ENCODE measurements around the gene SPRED2.

SPRED2 gene

DNA sequence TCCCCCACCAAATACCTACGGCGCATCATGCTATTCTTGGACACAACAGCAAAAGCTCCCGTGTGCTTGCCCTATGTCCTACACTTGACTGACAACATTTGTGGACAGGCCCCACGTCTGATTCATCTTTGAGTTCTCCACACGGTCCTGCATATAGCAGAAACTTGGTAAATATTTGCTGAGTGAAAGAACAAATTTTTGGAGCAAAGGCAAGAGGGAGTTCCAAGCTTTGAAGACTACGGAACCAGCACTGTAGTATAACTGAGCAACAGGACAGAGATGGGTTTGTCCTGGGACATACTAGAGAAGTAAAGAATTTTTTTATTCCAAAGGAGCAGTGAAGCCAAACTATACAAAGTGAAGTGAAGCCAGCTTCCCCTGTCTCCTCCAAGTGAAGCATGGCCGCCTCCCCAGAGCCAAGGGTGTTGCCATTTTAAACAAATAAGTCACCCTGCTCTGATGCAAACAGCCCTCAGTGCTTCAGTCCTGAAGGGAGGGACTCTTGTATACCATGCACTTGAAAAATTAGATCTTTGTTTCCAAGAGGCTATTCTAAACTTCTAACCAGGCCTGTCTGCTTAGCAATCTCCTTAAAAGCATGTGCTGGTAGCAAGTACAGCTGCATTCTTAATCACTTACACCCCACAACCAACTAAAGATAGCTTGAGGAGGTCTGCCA lies 35.9 kb downstream of the SPRED2 start:
- peak; percentile 24 for DNase-seq (ENCODE audit: low read depth, low spot score)
- TF ChIP-seq, protein P1, sequence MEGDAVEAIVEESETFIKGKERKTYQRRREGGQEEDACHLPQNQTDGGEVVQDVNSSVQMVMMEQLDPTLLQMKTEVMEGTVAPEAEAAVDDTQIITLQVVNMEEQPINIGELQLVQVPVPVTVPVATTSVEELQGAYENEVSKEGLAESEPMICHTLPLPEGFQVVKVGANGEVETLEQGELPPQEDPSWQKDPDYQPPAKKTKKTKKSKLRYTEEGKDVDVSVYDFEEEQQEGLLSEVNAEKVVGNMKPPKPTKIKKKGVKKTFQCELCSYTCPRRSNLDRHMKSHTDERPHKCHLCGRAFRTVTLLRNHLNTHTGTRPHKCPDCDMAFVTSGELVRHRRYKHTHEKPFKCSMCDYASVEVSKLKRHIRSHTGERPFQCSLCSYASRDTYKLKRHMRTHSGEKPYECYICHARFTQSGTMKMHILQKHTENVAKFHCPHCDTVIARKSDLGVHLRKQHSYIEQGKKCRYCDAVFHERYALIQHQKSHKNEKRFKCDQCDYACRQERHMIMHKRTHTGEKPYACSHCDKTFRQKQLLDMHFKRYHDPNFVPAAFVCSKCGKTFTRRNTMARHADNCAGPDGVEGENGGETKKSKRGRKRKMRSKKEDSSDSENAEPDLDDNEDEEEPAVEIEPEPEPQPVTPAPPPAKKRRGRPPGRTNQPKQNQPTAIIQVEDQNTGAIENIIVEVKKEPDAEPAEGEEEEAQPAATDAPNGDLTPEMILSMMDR (IDR thresholded peaks at IDR 0.05; ENCODE audit: insufficient read depth, low read length, missing control alignments): no peak
- POLR2A ChIA-PET: no interaction called here
- no peak overlapping the region for H3K4me3 ChIP-seq (ENCODE audit: low read depth, low read length)
- CTCF ChIA-PET: interaction anchor here (1.4 kb wide), 1 partner anchor 132 kb away, joined by 3 read pairs; no protein-coding TSS in a partner anchor

DNA sequence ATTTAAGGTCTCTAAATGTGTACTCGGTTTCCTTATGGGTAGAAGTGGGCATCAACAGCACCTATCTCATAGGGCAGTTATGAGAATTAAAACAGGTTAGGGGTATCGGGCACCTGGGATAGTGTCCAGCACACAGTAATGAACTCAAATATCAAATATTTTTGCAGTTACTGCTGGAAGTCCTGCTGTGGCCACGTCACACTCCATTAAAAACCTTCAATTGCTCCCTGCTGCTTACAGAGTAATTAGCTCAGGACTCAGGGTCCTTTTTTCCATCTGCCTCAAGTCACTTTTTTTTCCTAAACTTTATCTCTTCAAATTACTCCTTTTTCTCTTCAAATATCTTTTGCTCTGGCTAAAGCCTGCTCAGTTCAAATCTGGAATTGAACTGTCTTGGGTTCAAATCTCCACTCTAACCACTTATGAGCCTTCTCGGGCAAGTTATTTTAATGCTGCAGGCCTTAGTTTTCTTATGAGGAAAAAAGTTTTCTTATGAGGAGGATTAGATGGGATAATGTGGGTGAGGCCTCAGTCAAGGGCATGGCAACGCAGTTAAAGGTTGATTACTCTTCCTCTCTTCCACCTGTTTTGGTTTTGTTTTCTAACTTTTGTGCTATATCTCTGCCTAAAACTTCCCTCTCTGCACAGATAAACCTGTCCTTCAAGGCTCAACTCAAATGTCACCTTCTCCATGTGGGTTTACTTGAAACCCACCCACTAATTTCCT lies 36.6 kb downstream of the SPRED2 start:
- H3K4me3 ChIP-seq (ENCODE audit: low read depth, low read length): no peak overlapping the region
- DNase-seq (ENCODE audit: low read depth, low spot score): no peak
- TF ChIP-seq, protein P1 (IDR thresholded peaks at IDR 0.05; ENCODE audit: insufficient read depth, low read length, missing control alignments): no peak
- ChIA-PET POLR2A (no interaction called here), CTCF (interaction anchor here (1.4 kb wide), 1 partner anchor 131 kb away, joined by 3 read pairs; no protein-coding TSS in a partner anchor)

DNA sequence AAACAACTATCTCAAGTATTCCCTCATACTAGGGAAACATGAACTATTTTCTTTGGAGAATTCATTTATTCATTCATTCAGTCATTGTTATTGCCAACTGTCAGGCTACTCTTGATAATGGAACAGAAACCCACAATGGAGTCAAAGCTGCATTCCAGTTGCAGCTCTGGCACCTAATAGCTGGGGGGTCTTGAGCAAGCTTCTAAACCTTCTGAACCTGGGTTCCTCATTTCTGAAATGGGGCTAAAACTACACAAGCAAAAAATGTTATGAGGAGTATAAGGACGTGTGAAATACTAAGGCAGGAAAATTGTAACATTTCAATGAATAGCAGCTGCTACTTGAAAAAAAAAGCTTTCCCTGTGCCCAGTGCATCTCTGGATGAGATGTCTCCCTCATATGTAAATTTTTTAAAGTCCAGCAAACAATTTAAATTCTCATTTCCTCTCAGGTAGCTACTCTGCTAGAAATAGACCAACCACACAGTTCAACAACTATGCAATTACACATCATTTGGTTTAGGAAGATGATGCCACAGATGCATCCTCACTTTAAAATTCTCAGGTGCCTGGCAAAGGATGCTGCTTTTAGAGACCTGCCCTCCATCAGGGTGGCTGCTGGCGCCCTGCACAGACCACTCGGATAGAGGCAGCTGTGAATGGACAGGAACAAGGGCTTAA lies 38.5 kb downstream of the SPRED2 start:
- no peak for DNase-seq (ENCODE audit: low read depth, low spot score)
- no peak overlapping the region for H3K4me3 ChIP-seq (ENCODE audit: low read depth, low read length)
- TF ChIP-seq, protein P1 (IDR thresholded peaks at IDR 0.05; ENCODE audit: insufficient read depth, low read length, missing control alignments): no peak
- CTCF ChIA-PET: interaction anchor here (1.4 to 1.6 kb wide), 2 partner anchors 11 to 129 kb away, joined by 3 to 5 read pairs; no protein-coding TSS in a partner anchor
- POLR2A ChIA-PET: no interaction called here

DNA sequence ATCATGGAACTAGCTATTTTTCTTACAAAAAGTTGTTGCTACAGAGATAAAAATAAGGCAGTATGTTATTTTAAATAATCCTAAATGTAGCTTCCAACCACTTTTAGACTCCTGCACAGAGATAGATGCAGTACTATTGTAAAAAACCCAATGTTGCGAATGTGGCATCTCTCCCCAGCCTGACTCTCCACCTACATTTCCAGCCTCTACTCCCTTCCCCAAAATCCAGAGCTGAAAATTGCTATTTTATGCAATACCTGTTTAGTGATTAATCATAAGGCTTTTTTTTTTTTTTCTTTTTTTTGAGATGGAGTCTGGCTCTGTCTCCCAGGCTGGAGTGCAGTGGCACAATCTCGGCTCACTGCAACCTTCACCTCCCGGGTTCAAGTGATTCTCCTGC lies 39.4 kb downstream of the SPRED2 start:
- TF ChIP-seq, protein P1 (IDR thresholded peaks at IDR 0.05; ENCODE audit: insufficient read depth, low read length, missing control alignments): no peak
- CTCF ChIA-PET: interaction anchor here (1.4 to 1.6 kb wide), 2 partner anchors 10 to 128 kb away, joined by 3 to 5 read pairs; no protein-coding TSS in a partner anchor
- POLR2A ChIA-PET: no interaction called here
- no peak overlapping the region for H3K4me3 ChIP-seq (ENCODE audit: low read depth, low read length)
- DNase-seq (ENCODE audit: low read depth, low spot score): no peak

DNA sequence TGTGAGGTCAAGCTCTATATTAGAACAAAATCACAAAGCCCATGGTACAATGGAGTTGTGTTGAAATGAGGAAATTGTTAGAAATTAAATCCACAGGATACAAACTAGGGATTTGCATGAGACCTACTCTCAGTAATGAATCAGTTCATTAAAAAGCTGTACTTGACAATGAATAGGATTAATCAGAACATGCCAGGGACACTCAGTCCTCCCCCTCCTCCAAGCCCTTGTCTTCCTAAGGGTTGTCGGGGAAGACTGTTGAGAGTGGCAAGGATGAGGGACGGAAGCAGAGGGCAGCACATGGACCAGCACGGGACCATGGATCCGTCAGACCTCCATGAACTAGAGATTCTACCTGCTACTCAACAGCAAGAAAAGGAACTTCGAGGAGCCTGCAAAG lies 39.8 kb downstream of the SPRED2 start:
- no peak overlapping the region for H3K4me3 ChIP-seq (ENCODE audit: low read depth, low read length)
- ChIA-PET POLR2A (no interaction called here), CTCF (interaction anchor here (1.6 kb wide), 1 partner anchor 9 kb away, joined by 3 read pairs; no protein-coding TSS in a partner anchor)
- DNase-seq (ENCODE audit: low read depth, low spot score): no peak
- TF ChIP-seq, protein P1 (IDR thresholded peaks at IDR 0.05; ENCODE audit: insufficient read depth, low read length, missing control alignments): no peak

- no peak for DNase-seq (ENCODE audit: low read depth, low spot score)
- POLR2A ChIA-PET: no interaction called here
- no peak overlapping the region for H3K4me3 ChIP-seq (ENCODE audit: low read depth, low read length)
- CTCF ChIA-PET: interaction anchor here (1.2 kb wide), 1 partner anchor 70 kb away, joined by 3 read pairs; no protein-coding TSS in a partner anchor
- TF ChIP-seq, protein P1 (IDR thresholded peaks at IDR 0.05; ENCODE audit: insufficient read depth, low read length, missing control alignments): no peak
These were observed 42.3 kb downstream of the SPRED2 start for GRCh38 chr2:65390134-65390533.
